Measurements from ENCODE around the gene FAIM2.

The FAIM2 gene

DNA sequence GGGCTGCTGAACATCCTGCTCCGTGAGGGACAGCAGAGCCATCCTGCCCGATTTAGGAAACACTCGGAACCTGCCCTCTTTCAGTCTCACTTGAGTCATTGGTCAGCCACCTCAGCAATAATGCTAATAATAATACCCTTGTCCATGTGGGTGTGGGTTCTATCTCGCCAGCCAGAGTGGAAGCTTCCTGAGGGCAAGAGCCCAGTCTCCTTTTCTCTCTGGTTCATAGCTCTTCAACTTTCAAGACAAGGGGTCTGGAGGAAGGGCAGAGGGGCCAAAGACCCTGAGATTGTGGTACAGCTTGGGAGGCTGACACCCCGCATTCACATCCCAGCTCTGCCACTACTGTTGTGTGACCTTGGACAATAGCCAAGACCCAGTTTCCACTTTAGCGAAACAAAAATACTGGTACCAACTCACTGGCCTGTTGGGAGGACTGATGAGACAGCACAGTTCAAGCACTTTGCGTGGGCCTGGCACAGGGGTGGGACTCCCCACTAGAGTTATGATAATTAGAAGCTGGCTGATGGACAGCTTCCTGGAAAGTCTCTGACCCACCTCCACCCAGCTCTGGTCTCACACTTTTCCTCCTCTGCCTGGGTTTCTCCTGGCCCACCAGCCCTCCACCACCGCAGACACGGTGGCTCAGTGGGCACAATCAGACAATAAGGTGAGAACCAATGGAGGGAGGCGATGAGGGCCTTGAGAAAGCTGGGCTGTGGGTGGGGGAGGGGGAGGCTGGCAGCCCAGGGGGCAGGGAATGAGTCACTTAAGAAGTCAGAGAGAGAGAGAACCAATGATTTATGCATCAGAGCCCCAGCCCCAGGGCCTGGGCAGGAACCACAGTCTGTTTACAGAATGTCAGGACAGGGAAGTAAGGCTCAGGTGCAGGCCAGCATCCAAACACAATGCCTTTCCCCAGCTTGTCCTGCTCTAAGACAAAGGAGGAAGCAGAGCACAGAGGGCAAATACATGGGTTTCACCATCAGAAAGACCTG lies 9.6 kb downstream of the FAIM2 start:
- no peak for DNase-seq (ENCODE audit: low read depth)
- no peak overlapping the region for H3K4me3 ChIP-seq (ENCODE audit: low read depth, low read length)
- TF ChIP-seq, protein P1, sequence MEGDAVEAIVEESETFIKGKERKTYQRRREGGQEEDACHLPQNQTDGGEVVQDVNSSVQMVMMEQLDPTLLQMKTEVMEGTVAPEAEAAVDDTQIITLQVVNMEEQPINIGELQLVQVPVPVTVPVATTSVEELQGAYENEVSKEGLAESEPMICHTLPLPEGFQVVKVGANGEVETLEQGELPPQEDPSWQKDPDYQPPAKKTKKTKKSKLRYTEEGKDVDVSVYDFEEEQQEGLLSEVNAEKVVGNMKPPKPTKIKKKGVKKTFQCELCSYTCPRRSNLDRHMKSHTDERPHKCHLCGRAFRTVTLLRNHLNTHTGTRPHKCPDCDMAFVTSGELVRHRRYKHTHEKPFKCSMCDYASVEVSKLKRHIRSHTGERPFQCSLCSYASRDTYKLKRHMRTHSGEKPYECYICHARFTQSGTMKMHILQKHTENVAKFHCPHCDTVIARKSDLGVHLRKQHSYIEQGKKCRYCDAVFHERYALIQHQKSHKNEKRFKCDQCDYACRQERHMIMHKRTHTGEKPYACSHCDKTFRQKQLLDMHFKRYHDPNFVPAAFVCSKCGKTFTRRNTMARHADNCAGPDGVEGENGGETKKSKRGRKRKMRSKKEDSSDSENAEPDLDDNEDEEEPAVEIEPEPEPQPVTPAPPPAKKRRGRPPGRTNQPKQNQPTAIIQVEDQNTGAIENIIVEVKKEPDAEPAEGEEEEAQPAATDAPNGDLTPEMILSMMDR (IDR thresholded peaks at IDR 0.05; ENCODE audit: low read depth, low read length, missing control alignments), result no peak
- in situ Hi-C loops (cut with HindIII; ENCODE audit: low sequenced_read_pairs), result loop anchor here (5.0 kb wide), 1 partner anchor 48 kb away; no protein-coding TSS in a partner anchor

DNA sequence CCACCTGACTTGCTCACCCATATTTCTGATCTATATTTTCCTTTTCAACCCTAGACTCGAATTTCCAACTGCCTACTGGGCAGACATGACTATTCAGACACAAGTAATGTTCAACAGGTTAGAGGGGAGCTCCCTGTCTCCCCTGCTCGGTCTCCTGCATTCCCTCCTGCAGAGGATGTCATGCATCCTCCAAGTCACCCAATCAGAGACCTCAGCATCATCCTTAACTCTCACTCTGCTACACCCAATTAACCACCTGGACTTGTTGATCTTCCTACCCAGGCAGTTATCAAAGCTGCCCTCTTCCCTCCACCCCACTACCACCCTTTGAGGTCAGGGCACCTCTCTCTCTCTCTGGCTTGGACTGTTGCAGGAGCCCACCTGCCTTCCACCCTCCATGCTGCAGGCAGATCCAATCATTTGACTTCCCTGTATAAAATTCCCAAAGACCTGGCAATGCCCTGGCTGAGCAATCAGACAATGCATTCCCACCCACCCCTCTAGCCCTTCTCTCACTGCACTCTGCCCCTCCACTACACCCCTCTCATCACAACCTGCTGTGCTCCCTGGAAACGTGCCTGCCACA lies 10.9 kb downstream of the FAIM2 start:
- no peak overlapping the region for H3K4me3 ChIP-seq (ENCODE audit: low read depth, low read length)
- in situ Hi-C loops (cut with HindIII; ENCODE audit: low sequenced_read_pairs), result loop anchor here (5.0 kb wide), 1 partner anchor 49 kb away; no protein-coding TSS in a partner anchor
- TF ChIP-seq, protein P1 (IDR thresholded peaks at IDR 0.05; ENCODE audit: low read depth, low read length, missing control alignments), result no peak

GRCh38 chr12:49892084-49892731 lies 11.5 kb downstream of the FAIM2 start:
- DNase-seq (ENCODE audit: low read depth), result no peak
- no peak overlapping the region for H3K4me3 ChIP-seq (ENCODE audit: low read depth, low read length)
- in situ Hi-C loops (cut with HindIII; ENCODE audit: low sequenced_read_pairs), result loop anchor here (5.0 kb wide), 1 partner anchor 50 kb away; no protein-coding TSS in a partner anchor
- TF ChIP-seq, protein P1 (IDR thresholded peaks at IDR 0.05; ENCODE audit: low read depth, low read length, missing control alignments), result no peak

More for the DNA sequence above, 10.9 kb downstream of the FAIM2 start:
- DNase-seq (ENCODE audit: low read depth), result no peak

DNA sequence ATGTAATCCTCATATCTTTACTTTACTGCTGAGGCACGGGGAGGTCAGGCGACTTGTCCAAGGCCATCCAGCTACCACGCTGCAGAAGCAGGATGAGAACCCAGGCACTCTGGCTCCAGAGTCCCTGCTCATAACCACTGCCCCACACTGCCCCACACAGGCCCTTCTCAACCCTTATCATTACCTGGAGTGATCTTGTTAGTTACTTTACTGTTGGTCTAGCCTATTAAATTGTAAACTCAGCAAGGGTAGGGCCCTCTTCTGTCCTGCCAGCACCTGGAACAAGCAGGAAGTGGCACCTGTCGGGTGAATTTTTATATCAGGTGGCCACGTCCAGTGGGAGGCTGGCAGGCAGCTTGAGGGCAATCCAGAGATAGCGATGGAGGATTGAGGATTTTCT lies 12.2 kb downstream of the FAIM2 start:
- in situ Hi-C loops (cut with HindIII; ENCODE audit: low sequenced_read_pairs), result loop anchor here (5.0 kb wide), 1 partner anchor 51 kb away; no protein-coding TSS in a partner anchor
- TF ChIP-seq, protein P1 (IDR thresholded peaks at IDR 0.05; ENCODE audit: low read depth, low read length, missing control alignments), result no peak
- no peak overlapping the region for H3K4me3 ChIP-seq (ENCODE audit: low read depth, low read length)
- DNase-seq (ENCODE audit: low read depth), result no peak

DNA sequence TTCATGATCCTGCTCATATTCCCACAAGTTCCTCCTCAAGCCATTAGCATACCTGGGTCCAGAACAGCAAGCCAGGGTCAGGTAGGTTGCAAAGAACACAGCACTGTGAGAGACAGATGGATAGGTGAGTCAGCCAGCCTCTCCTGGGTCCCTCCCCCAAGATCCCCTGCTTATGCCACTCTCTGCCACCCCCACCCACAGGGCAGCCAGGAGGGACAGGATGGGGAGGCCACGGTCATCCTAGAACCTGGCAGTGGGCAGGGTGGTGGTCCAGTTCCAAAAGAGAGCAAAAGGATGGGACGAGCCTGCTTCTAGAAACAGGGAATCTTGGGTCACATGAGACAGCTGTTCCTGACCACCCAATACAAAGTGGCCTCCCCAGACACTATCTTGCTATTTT lies 12.7 kb downstream of the FAIM2 start:
- no peak for DNase-seq (ENCODE audit: low read depth)
- TF ChIP-seq, protein P1 (IDR thresholded peaks at IDR 0.05; ENCODE audit: low read depth, low read length, missing control alignments), result no peak
- in situ Hi-C loops (cut with HindIII; ENCODE audit: low sequenced_read_pairs), result loop anchor here (5.0 kb wide), 1 partner anchor 51 kb away; no protein-coding TSS in a partner anchor
- no peak overlapping the region for H3K4me3 ChIP-seq (ENCODE audit: low read depth, low read length)

DNA sequence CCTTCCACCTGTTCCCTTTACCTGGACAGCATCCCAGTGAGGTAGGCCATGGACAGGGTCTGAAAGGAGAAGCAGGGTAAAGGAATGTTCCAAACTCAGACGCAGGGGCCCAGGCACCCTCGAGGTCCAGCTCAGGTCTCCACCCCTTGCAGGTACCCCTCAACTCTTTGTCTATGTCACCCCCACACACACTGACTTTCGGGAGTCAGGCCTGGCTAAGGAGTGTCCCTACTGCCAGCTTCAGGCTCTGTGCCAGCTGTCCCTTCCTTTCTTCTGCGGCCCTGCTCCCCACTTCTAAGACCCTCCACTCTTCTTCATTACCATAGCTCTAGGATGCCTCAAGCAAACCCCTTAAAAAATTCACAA lies 13.6 kb downstream of the FAIM2 start:
- TF ChIP-seq, protein P1 (IDR thresholded peaks at IDR 0.05; ENCODE audit: low read depth, low read length, missing control alignments), result no peak
- in situ Hi-C loops (cut with HindIII; ENCODE audit: low sequenced_read_pairs), result loop anchor here (5.0 kb wide), 1 partner anchor 52 kb away; no protein-coding TSS in a partner anchor
- no peak overlapping the region for H3K4me3 ChIP-seq (ENCODE audit: low read depth, low read length)
- DNase-seq (ENCODE audit: low read depth), result no peak

All from astrocyte of the cerebellum (primary cell).